ENCODE data around the gene CBFA2T3.

GRCh38 chr16:88891083-88891482 is 85.9 kb downstream of the CBFA2T3 start:
- TF ChIP-seq POLR2AphosphoS5 (IDR thresholded peaks at IDR 0.05; ENCODE audit: borderline replicate concordance, low read depth, low read length) (no peak), EZH2 (IDR thresholded peaks at IDR 0.05) (no peak)
